ENCODE measurements around the gene MBNL1. TPM values are rescaled to one million over a fixed set of nuclear protein-coding genes. Genes with fewer than 3 reads are reported as not detected.

MBNL1 gene
- total RNA-seq, 1 experiment from 2014 or later: 139 TPM

- POLR2A ChIA-PET: interaction anchor here (0.7 to 1.6 kb wide), 10 partner anchors 11 to 70 kb away, joined by 3 to 18 read pairs (median 4); partner anchors contain the start of gene MBNL1
- Mint-ChIP-seq H3K4me3 (ENCODE audit: unreplicated experiment) (peak overlapping the region; percentile 15), H3K9me3 (ENCODE audit: unreplicated experiment) (no peaks in the 10 kb centered on the region), H3K27me3 (ENCODE audit: insufficient read depth, unreplicated experiment) (no peaks in the 10 kb centered on the region), H3K4me1 (ENCODE audit: insufficient read depth, unreplicated experiment) (peaks cover 40% of the 10 kb centered on the region), H3K36me3 (ENCODE audit: insufficient read depth, unreplicated experiment) (peaks cover 8% of the 10 kb centered on the region), H3K27ac (ENCODE audit: low read depth, unreplicated experiment) (peak overlapping the region; percentile 18)
- CTCF ChIA-PET: interaction anchor here (0.7 to 1.1 kb wide), 3 partner anchors 13 to 70 kb away, joined by 3 to 5 read pairs (median 4); no protein-coding TSS in a partner anchor
- intact Hi-C loops (cut with micrococcal nuclease): no loop called here
- BruUV-seq (replicated peaks): no TSS peak
- peak; percentile 83 for DNase-seq (ENCODE audit: unreplicated experiment)
- TF ChIP-seq CTCF (IDR thresholded peaks at IDR 0.05; ENCODE audit: unreplicated experiment): no peak
Observed at GRCh38 chr3:152328841-152329240, 60.1 kb downstream of the MBNL1 start.

- POLR2A ChIA-PET: no interaction called here
- no TSS peak for BruUV-seq (replicated peaks)
- Mint-ChIP-seq H3K9me3 (ENCODE audit: unreplicated experiment) (no peaks in the 10 kb centered on the region), H3K4me3 (ENCODE audit: unreplicated experiment) (no peak overlapping the region), H3K27ac (ENCODE audit: low read depth, unreplicated experiment) (peak overlapping the region; percentile 82), H3K27me3 (ENCODE audit: insufficient read depth, unreplicated experiment) (no peaks in the 10 kb centered on the region), H3K36me3 (ENCODE audit: insufficient read depth, unreplicated experiment) (peaks cover 8% of the 10 kb centered on the region), H3K4me1 (ENCODE audit: insufficient read depth, unreplicated experiment) (peaks cover 32% of the 10 kb centered on the region)
- no peak for DNase-seq (ENCODE audit: unreplicated experiment)
- TF ChIP-seq CTCF (IDR thresholded peaks at IDR 0.05; ENCODE audit: unreplicated experiment): no peak
- CTCF ChIA-PET: no interaction called here
- intact Hi-C loops (cut with micrococcal nuclease): no loop called here
Observed at GRCh38 chr3:152330559-152330958, 61.8 kb downstream of the MBNL1 start.

DNA sequence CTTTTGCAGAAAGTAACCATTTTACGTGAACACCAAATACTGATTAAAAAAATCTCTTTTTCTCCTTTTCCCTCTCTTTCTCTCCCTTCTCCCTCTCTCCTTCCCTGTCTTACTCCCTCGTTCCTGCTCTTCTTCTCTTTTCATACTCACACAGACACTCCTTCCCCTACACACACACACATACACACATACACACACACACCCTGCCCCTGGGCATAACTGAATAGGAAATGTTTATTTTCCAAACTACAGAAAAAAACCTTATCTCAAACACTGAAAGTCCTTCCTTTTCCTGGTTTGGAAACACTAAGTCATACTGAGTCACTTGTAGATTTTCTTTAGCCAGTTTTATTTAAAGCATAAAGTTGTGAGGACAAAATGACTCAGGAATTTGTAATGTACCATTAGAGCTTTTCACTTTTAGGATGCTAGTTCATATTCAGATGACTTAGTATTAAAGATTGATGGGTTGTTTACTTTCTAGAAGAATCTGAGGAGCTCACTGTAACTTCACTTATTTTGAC lies 62.4 kb downstream of the MBNL1 start:
- H3K4me1 Mint-ChIP-seq (ENCODE audit: insufficient read depth, unreplicated experiment): peaks cover 28% of the 10 kb centered on the region
- ChIA-PET CTCF (interaction anchor here (0.5 to 1.5 kb wide), 3 partner anchors 57 to 1100 kb away, joined by 3 to 4 read pairs (median 4); no protein-coding TSS in a partner anchor), POLR2A (interaction anchor here (0.7 to 1.8 kb wide), 6 partner anchors 17 to 100 kb away, joined by 3 to 10 read pairs (median 4); partner anchors contain the start of gene MBNL1)
- peak; percentile 72 for DNase-seq (ENCODE audit: unreplicated experiment)
- TF ChIP-seq CTCF (IDR thresholded peaks at IDR 0.05; ENCODE audit: unreplicated experiment): no peak
- peak overlapping the region; percentile 35 for H3K4me3 Mint-ChIP-seq (ENCODE audit: unreplicated experiment)
- BruUV-seq (replicated peaks): no TSS peak
- intact Hi-C loops (cut with micrococcal nuclease): no loop called here
- no peaks in the 10 kb centered on the region for H3K27me3 Mint-ChIP-seq (ENCODE audit: insufficient read depth, unreplicated experiment)
- no peaks in the 10 kb centered on the region for H3K9me3 Mint-ChIP-seq (ENCODE audit: unreplicated experiment)
- peak overlapping the region; percentile 82 for H3K27ac Mint-ChIP-seq (ENCODE audit: low read depth, unreplicated experiment)
- H3K36me3 Mint-ChIP-seq (ENCODE audit: insufficient read depth, unreplicated experiment): peaks cover 8% of the 10 kb centered on the region

DNA sequence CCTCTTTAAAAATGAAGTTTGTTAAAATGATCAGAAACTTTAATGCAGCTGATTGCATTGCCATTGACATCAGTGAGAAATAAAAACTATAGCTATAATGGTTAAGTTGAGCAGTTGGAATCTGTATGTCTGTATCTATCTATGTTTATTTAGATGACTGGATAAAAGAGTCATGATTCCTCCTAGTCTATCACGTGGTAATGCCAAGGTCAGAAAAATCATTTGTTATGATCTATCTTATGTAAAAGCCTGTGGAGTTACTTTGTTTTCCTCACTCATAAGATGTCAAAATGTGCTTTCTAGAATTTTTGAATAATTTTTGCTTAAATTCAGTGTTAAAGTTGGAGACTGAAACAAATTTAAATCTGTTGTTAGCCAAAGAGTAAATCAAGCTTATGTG lies 63.3 kb downstream of the MBNL1 start:
- no peak for TF ChIP-seq CTCF (IDR thresholded peaks at IDR 0.05; ENCODE audit: unreplicated experiment)
- Mint-ChIP-seq H3K4me3 (ENCODE audit: unreplicated experiment) (no peak overlapping the region), H3K36me3 (ENCODE audit: insufficient read depth, unreplicated experiment) (peaks cover 5% of the 10 kb centered on the region), H3K4me1 (ENCODE audit: insufficient read depth, unreplicated experiment) (peaks cover 28% of the 10 kb centered on the region), H3K27ac (ENCODE audit: low read depth, unreplicated experiment) (no peak overlapping the region), H3K27me3 (ENCODE audit: insufficient read depth, unreplicated experiment) (no peaks in the 10 kb centered on the region), H3K9me3 (ENCODE audit: unreplicated experiment) (no peaks in the 10 kb centered on the region)
- BruUV-seq (replicated peaks): no TSS peak
- intact Hi-C loops (cut with micrococcal nuclease): no loop called here
- ChIA-PET POLR2A (interaction anchor here (0.6 to 1.8 kb wide), 12 partner anchors 14 to 1281 kb away, joined by 3 to 10 read pairs (median 4); partner anchors contain the start of gene MBNL1), CTCF (interaction anchor here (1.1 to 1.5 kb wide), 4 partner anchors 20 to 108 kb away, joined by 3 to 6 read pairs (median 4); no protein-coding TSS in a partner anchor)
- DNase-seq (ENCODE audit: unreplicated experiment): no peak

Data from MCF 10A (cell line).